Left lung (tissue), 10 donors: Measurements from ENCODE around the gene CACNA1E. TPM values are rescaled to one million over a fixed set of nuclear protein-coding genes. Genes with fewer than 3 reads are reported as not detected.
"Not testable (repeated sequence)": the region's sequence is repeated elsewhere in the genome, so short reads cannot be mapped to it uniquely, and the experiment has no call there.

Source experiments
- ATAC-seq: fragments of 200-7000 bp; cut with Tn5 transposase; one replicate; pipeline ENCODE4 v1.9.1; 2020; ENCODE audit warnings: moderate library complexity
- DNase-seq, 4 donors: peaks; one replicate each; pipeline ENCODE4 v3.0.0-alpha.2; 2013 to 2020
- H3K27ac ChIP-seq, 2 donors: fragments of 200-600 bp; sonication (generic) in 1 of 2; one replicate each; pipeline versions ENCODE4 v1.5.0 to v1.8.0; 2020 to 2021
- H3K27me3 ChIP-seq, 2 donors: fragments of 200-600 bp; sonication (generic) in 1 of 2; one replicate each; pipeline versions ENCODE4 v1.5.0 to v1.8.0; 2020 to 2021
- H3K36me3 ChIP-seq, 2 donors: fragments of 200-600 bp; sonication (generic) in 1 of 2; one replicate each; pipeline versions ENCODE4 v1.5.0 to v1.8.0; 2020 to 2021
- H3K4me1 ChIP-seq, 2 donors: fragments of 200-600 bp; one replicate each; pipeline ENCODE4 v1.8.0; 2021
- H3K4me3 ChIP-seq, 2 donors: fragments of 200-600 bp; sonication (generic) in 1 of 2; one replicate each; pipeline versions ENCODE4 v1.5.0 to v1.8.0; 2020 to 2021; ENCODE audit warnings: mild to moderate bottlenecking in 1 of 2
- H3K9me3 ChIP-seq, 2 donors: fragments of 200-600 bp; sonication (generic) in 1 of 2; one replicate each; pipeline versions ENCODE4 v1.5.0 to v1.8.0; 2020 to 2021
- intact Hi-C, 2 donors: fragments of 100-400 bp; cut with DNase I; formaldehyde crosslinking; loops; one replicate each; pipeline versions ENCODE4 v1.11.2 to v1.14.2; 2022
- polyA plus RNA-seq, 6 donors: library from polyadenylated mRNA; unstranded; fragments of 120-200 nt; gene quantifications; one replicate each; pipeline ENCODE4 v1.2.1, GENCODE V29; 2013; ENCODE audit not compliant: insufficient read length in 6 of 6
- total RNA-seq, 2 donors: library from RNA; stranded (reverse); fragmentation: NEBNext Ultra II Directional; extraction: Animal tissue kit (Norgen Biotek cat#: 25700); gene quantifications; one replicate each; pipeline ENCODE4 v1.2.1, GENCODE V29; 2021
- TF ChIP-seq, protein P1 (sequence below), 2 donors: fragments of 200-600 bp; sonication (generic) in 1 of 2; IDR thresholded peaks; one replicate each; pipeline versions ENCODE4 v1.5.0 to v1.8.0; 2021; ENCODE audit warnings: antibody characterized with exemption in 2 of 2
- donor health status: DM: no; HTN: yes; CAD: no.
- donor health status: DM: no; HTN: no; CAD: no.

CACNA1E gene
- total and polyA plus RNA-seq, 8 donors: 0.03 to 1.2 (median 0.13) TPM; not detected in 1

GRCh38 chr1:181525104-181525721 is 41.9 kb downstream of the CACNA1E start:
- H3K27ac ChIP-seq: no peak overlapping the region
- H3K4me1 ChIP-seq: no peaks in the 10 kb centered on the region
- no peak for DNase-seq
- intact Hi-C loops: no loop called here
- TF ChIP-seq, protein P1, sequence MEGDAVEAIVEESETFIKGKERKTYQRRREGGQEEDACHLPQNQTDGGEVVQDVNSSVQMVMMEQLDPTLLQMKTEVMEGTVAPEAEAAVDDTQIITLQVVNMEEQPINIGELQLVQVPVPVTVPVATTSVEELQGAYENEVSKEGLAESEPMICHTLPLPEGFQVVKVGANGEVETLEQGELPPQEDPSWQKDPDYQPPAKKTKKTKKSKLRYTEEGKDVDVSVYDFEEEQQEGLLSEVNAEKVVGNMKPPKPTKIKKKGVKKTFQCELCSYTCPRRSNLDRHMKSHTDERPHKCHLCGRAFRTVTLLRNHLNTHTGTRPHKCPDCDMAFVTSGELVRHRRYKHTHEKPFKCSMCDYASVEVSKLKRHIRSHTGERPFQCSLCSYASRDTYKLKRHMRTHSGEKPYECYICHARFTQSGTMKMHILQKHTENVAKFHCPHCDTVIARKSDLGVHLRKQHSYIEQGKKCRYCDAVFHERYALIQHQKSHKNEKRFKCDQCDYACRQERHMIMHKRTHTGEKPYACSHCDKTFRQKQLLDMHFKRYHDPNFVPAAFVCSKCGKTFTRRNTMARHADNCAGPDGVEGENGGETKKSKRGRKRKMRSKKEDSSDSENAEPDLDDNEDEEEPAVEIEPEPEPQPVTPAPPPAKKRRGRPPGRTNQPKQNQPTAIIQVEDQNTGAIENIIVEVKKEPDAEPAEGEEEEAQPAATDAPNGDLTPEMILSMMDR (IDR thresholded peaks at IDR 0.05): no peak
- H3K27me3 ChIP-seq: no peaks in the 10 kb centered on the region
- ATAC-seq: no peak
- H3K36me3 ChIP-seq: no peaks in the 10 kb centered on the region
- peaks cover 0 to 19% of the 10 kb centered on the region in 2 donors for H3K9me3 ChIP-seq
- no peak overlapping the region for H3K4me3 ChIP-seq

- H3K36me3 ChIP-seq, H3K4me3 ChIP-seq, H3K4me1 ChIP-seq, H3K27me3 ChIP-seq, H3K27ac ChIP-seq, intact Hi-C loops, DNase-seq, ATAC-seq: not testable (repeated sequence)
- H3K9me3 ChIP-seq: peaks cover 0 to 19% of the 10 kb centered on the region in 2 donors
Observed at GRCh38 chr1:181528241-181528640, 44.9 kb downstream of the CACNA1E start.

DNA sequence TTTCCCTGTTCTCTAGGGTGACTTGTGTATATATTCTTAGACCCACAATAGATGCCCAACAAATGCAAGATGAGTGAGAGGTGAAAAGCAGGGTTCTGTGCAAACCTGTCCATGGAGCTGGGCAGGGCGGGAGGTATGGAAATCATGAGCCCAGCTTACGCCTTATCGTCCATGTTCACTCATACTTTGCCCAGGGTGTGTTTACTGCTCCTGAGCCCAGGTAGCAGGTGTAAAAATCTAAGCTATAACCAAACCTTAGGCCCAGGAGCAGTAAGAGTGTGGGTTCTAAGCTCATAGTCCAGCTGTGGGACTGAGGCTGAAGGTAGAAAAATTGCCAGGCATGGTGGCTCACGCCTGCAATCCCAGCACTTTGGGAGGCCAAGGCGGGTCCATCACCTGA is 48.1 kb downstream of the CACNA1E start:
- no peaks in the 10 kb centered on the region for H3K27me3 ChIP-seq
- no peak overlapping the region for H3K4me3 ChIP-seq
- no peaks in the 10 kb centered on the region for H3K4me1 ChIP-seq
- H3K9me3 ChIP-seq: peaks cover 0 to 19% of the 10 kb centered on the region in 2 donors
- H3K27ac ChIP-seq: no peak overlapping the region
- no peaks in the 10 kb centered on the region for H3K36me3 ChIP-seq
- intact Hi-C loops: no loop called here
- ATAC-seq (no peak), DNase-seq (no peak)
- TF ChIP-seq, protein P1 (IDR thresholded peaks at IDR 0.05): no peak

- no peaks in the 10 kb centered on the region for H3K27me3 ChIP-seq
- DNase-seq (no peak), ATAC-seq (no peak)
- H3K4me1 ChIP-seq: no peaks in the 10 kb centered on the region
- peaks cover 0 to 19% of the 10 kb centered on the region in 2 donors for H3K9me3 ChIP-seq
- no peak overlapping the region for H3K4me3 ChIP-seq
- intact Hi-C loops: no loop called here
- H3K36me3 ChIP-seq: no peaks in the 10 kb centered on the region
- H3K27ac ChIP-seq: no peak overlapping the region
- TF ChIP-seq, protein P1 (IDR thresholded peaks at IDR 0.05): no peak
Observed at GRCh38 chr1:181531951-181532600, 48.8 kb downstream of the CACNA1E start.

DNA sequence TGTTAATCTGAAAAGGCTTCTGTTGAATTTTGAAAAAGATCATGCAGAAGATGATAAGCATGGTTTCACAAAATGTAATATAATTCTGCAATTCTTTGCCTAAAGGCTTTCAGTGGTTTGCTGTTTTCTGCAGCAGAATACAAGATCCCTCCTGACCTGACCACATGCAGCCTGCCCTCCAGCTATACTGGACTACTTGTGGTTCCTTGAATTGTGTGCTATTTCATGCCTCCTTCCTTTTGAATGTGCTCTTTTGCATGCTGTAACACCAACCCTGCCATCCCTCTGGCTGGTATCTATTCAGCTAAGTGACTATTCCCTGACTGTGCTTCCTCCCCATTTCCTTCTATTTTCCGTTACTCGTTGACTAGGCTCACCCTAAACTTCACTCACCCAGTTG is 55.5 kb downstream of the CACNA1E start:
- H3K27ac ChIP-seq: no peak overlapping the region
- intact Hi-C loops: no loop called here
- TF ChIP-seq, protein P1 (IDR thresholded peaks at IDR 0.05): no peak
- no peaks in the 10 kb centered on the region for H3K9me3 ChIP-seq
- H3K27me3 ChIP-seq: no peaks in the 10 kb centered on the region
- no peaks in the 10 kb centered on the region for H3K36me3 ChIP-seq
- no peak overlapping the region for H3K4me3 ChIP-seq
- no peaks in the 10 kb centered on the region for H3K4me1 ChIP-seq
- ATAC-seq (no peak), DNase-seq (no peak)
